Thoracic aorta (tissue), 2 donors: ENCODE measurements around the gene FOXL3. TPM values are rescaled to one million over a fixed set of nuclear protein-coding genes. Genes with fewer than 3 reads are reported as not detected.

ENCODE experiments used
- ATAC-seq: fragments of 150-250 bp; one replicate; pipeline ENCODE4 v1.8.0; 2017; ENCODE audit warnings: low read depth; ENCODE audit not compliant: insufficient number of reproducible peaks, low FRiP score
- DNase-seq: peaks from one replicate; pipeline ENCODE4 v3.0.0-alpha.2; 2020; ENCODE audit warnings: low spot score
- H3K27ac ChIP-seq, 2 donors: fragments of 200-600 bp; sonication (generic); 1 replicate in 1 of 2; 2 replicates in 1 of 2; pipeline ENCODE4 v1.5.1; 2016; ENCODE audit warnings: mild to moderate bottlenecking in 2 of 2, moderate library complexity in 2 of 2
- H3K27me3 ChIP-seq: fragments of 200-600 bp; sonication (generic); replicated peaks from 2 replicates; pipeline ENCODE4 v1.6.0; 2016; ENCODE audit warnings: mild to moderate bottlenecking; ENCODE audit not compliant: insufficient read depth
- H3K36me3 ChIP-seq: fragments of 200-600 bp; sonication (generic); one replicate; pipeline ENCODE4 v1.5.1; 2016
- H3K4me1 ChIP-seq, 2 donors: fragments of 200-600 bp; sonication (generic); 1 replicate in 1 of 2; 2 replicates in 1 of 2; pipeline versions ENCODE4 v1.5.1 to v1.6.0; 2016; ENCODE audit warnings: low read depth in 2 of 2, mild to moderate bottlenecking in 1 of 2; ENCODE audit not compliant: control insufficient read depth in 1 of 2
- H3K4me3 ChIP-seq: fragments of 200-600 bp; sonication (generic); 2 replicates; pipeline ENCODE4 v1.5.1; 2016; ENCODE audit warnings: mild to moderate bottlenecking
- H3K9me3 ChIP-seq: fragments of 200-600 bp; sonication (generic); 2 replicates; pipeline ENCODE4 v1.5.1; 2016
- CTCF ChIP-seq: fragments of 200-600 bp; sonication (generic); IDR thresholded peaks from one replicate; pipeline ENCODE4 v1.5.1; 2019; ENCODE audit warnings: antibody characterized with exemption
- total RNA-seq, 2 donors: library from RNA; depleted of rRNA; stranded (reverse); fragments of >200 nt; gene quantifications; one replicate each; pipeline versions ENCODE4 v1.1.0 to v1.2.3, GENCODE V29; 2016

Gene FOXL3
- total RNA-seq, 2 donors from 2014 or later: not detected

DNA sequence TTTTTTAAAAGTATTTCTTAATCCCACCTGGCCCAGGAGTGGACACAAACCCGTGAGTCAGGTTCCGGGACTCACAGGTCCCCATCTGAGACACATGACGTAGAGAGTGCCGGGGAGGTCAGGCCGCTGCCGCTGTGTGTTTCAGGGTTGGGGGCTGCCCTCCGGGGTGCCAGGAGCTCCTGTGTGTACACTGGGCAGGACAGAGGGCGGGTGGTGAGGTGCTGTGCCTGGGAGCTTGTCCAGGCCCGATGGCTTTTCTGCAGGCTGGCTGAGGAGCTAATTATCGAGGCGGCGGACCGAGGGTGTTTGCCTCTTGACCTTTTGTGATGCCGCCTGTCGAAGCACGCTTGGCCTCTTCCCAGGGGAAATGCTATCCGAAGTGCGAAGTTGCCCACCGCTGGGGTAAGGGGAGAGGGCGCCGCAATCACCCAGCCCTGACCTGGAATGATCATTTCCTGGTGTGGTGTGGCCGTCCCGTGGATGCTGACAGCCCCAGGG lies 42.1 kb downstream of the FOXL3 start:
- ATAC-seq (no peak), DNase-seq (no peak)
- no peak overlapping the region for H3K4me3 ChIP-seq

DNA sequence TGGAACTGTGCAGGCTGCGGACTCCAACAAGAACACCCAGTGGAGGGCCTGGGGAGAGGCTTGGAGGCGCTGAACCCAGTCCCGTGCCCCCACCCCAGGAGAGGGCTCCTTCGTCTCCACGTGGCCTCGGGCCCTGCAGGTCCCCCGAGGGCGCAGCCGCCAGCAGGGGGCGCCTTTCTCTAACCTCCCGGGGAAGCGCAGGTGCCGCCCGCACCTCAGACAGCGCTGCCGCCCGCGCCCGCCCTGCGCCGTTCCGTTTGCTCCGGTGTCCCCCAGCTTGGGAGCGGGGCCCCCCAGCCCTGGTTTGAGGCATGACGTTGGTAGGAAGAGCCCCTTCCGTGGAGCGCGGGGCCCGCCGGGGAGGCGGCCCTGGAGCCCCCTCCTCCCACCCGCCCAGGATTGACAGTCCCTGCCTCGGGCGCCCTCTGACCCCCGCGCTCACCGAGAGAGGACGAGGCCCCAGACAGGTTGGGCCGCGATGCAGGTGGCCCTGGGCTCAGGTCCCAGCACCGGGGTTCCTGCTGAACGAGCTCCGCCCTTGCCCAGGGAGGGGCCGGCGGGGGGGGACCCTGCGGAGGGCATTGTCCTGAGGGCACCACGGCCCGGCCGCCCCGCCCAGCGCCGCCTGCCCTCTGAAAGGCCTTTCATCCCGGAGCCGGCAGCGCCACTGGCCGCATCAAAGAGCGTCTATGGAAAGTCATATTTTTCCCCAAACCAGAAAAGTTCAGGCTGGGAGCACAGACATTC lies 42.8 kb downstream of the FOXL3 start:
- peak; percentile 94 for TF ChIP-seq CTCF
- Histone ChIP-seq H3K36me3 (no peaks in the 10 kb centered on the region), H3K9me3 (no peaks in the 10 kb centered on the region), H3K4me3 (peak overlapping the region; percentile 68), H3K27me3 (no peaks in the 10 kb centered on the region), H3K27ac (no peak overlapping the region), H3K4me1 (peaks cover 7 to 10% of the 10 kb centered on the region in 2 donors)
- DNase-seq (peak; percentile 31), ATAC-seq (peak; percentile 61)

More for the DNA sequence above, 42.1 kb downstream of the FOXL3 start:
- H3K27me3 ChIP-seq: no peaks in the 10 kb centered on the region
- H3K9me3 ChIP-seq: no peaks in the 10 kb centered on the region
- peaks cover 7 to 10% of the 10 kb centered on the region in 2 donors for H3K4me1 ChIP-seq
- H3K36me3 ChIP-seq: no peaks in the 10 kb centered on the region
- no peak for TF ChIP-seq CTCF
- no peak overlapping the region for H3K27ac ChIP-seq

DNA sequence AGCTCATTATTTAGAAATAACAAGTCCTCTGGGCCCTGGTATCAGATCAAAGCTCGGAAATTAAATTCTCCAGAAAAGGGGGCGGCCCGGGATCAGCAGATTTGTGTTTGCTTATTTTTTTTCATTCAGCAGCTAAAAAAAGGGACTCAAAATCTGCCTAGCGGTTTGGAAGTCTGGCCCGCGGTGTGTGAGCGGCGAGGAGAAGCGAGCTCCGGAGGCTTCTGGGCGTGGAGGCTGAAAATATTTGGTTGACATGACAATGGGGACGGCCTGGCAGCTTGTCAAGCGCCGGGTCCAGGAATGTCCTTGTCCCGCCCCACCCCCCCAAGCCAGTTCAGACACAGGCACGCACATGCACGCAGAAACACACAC lies 43.4 kb downstream of the FOXL3 start:
- DNase-seq (no peak), ATAC-seq (no peak)
- Histone ChIP-seq H3K36me3 (no peaks in the 10 kb centered on the region), H3K27me3 (no peaks in the 10 kb centered on the region), H3K27ac (no peak overlapping the region), H3K4me1 (peaks cover 7 to 10% of the 10 kb centered on the region in 2 donors), H3K4me3 (peak overlapping the region; percentile 68), H3K9me3 (no peaks in the 10 kb centered on the region)
- TF ChIP-seq CTCF: no peak

GRCh38 chr7:334618-335357 lies 44.8 kb downstream of the FOXL3 start:
- ATAC-seq (no peak), DNase-seq (no peak)

More at GRCh38 chr7:334618-335357, 44.8 kb downstream of the FOXL3 start:
- no peak overlapping the region for H3K4me3 ChIP-seq
- TF ChIP-seq CTCF: no peak
- H3K9me3 ChIP-seq: no peaks in the 10 kb centered on the region
- H3K4me1 ChIP-seq: peaks cover 7 to 10% of the 10 kb centered on the region in 2 donors
- no peak overlapping the region for H3K27ac ChIP-seq
- no peaks in the 10 kb centered on the region for H3K36me3 ChIP-seq
- H3K27me3 ChIP-seq: no peaks in the 10 kb centered on the region
